PC-3 (cell line): ENCODE measurements around the gene CERS6. TPM values are rescaled to one million over a fixed set of nuclear protein-coding genes. Genes with fewer than 3 reads are reported as not detected.

ENCODE experiments used
- ATAC-seq: fragments of 200-7000 bp; cut with Tn5 transposase; 2 replicates; pipeline ENCODE4 v1.9.1; 2020; ENCODE audit warnings: mild to moderate bottlenecking, moderate library complexity
- BruUV-seq: library from RNA; stranded (reverse); fragments of 400-500 nt; replicated peaks from 2 replicates; lab custom pipeline; 2021; lab: Mats Ljungman, UMichigan
- CTCF ChIA-PET: fragments of 300-600 bp; sonication (Branson Sonifier 250); formaldehyde crosslinking; loops from one replicate; lab custom pipeline; 2022; ENCODE audit warnings: antibody characterized with exemption; lab: Charles Lee
- POLR2A ChIA-PET: fragments of 300-600 bp; sonication (Branson Sonifier 250); formaldehyde crosslinking; loops from one replicate; lab custom pipeline; 2022; ENCODE audit warnings: antibody characterized with exemption; ENCODE audit not compliant: unreplicated experiment; lab: Charles Lee
- DNase-seq: peaks from one replicate; pipeline ENCODE4 v3.0.0-alpha.2; 2015
- H2AFZ ChIP-seq: fragments of 300-600 bp; sonication (generic); 2 replicates; pipeline ENCODE4 v1.6.0; 2016; ENCODE audit warnings: antibody characterized with exemption, low read length
- H3F3A ChIP-seq: fragments of 300-600 bp; sonication (generic); one replicate; pipeline ENCODE4 v1.6.0; 2017; ENCODE audit warnings: antibody characterized with exemption, low read length, control low read depth, mild to moderate bottlenecking; ENCODE audit not compliant: unreplicated experiment
- H3K27ac ChIP-seq: fragments of 300-600 bp; sonication (generic); 2 replicates; pipeline ENCODE4 v1.5.1; 2016; ENCODE audit warnings: mild to moderate bottlenecking, low read length
- H3K27me3 ChIP-seq: fragments of 300-600 bp; sonication (generic); 2 replicates; pipeline ENCODE4 v1.6.1; 2016; ENCODE audit warnings: low read length, mixed read lengths
- H3K36me3 ChIP-seq: fragments of 300-600 bp; sonication (generic); 2 replicates; pipeline ENCODE4 v1.6.1; 2016; ENCODE audit warnings: low read depth, mixed run types, low read length, mixed read lengths
- H3K4me1 ChIP-seq: fragments of 300-600 bp; sonication (generic); 2 replicates; pipeline ENCODE4 v1.5.1; 2016; ENCODE audit warnings: low read length; ENCODE audit not compliant: insufficient read depth
- H3K4me2 ChIP-seq: fragments of 300-600 bp; sonication (generic); 2 replicates; pipeline ENCODE4 v1.6.0; 2016; ENCODE audit warnings: low read length
- H3K4me3 ChIP-seq: fragments of 300-600 bp; sonication (generic); 2 replicates; pipeline ENCODE4 v1.5.1; 2016; ENCODE audit warnings: mild to moderate bottlenecking, low read length, mixed read lengths
- H3K79me2 ChIP-seq: fragments of 300-600 bp; sonication (generic); 2 replicates; pipeline ENCODE4 v1.6.1; 2017; ENCODE audit warnings: low read length, mixed read lengths
- H3K9ac ChIP-seq: fragments of 300-600 bp; sonication (generic); 2 replicates; pipeline ENCODE4 v1.6.0; 2016; ENCODE audit warnings: mild to moderate bottlenecking, low read length
- H3K9me2 ChIP-seq: fragments of 300-600 bp; sonication (generic); replicated peaks from 2 replicates; pipeline ENCODE4 v1.6.1; 2016; ENCODE audit warnings: mixed run types, low read length, mixed read lengths
- H3K9me3 ChIP-seq: fragments of 300-600 bp; sonication (generic); 2 replicates; pipeline ENCODE4 v1.6.1; 2016; ENCODE audit warnings: low read length, mixed read lengths
- H4K20me1 ChIP-seq: fragments of 300-600 bp; sonication (generic); 2 replicates; pipeline ENCODE4 v1.6.1; 2016; ENCODE audit warnings: low read length, mixed read lengths
- EZH2 ChIP-seq: fragments of 300-600 bp; sonication (generic); IDR thresholded peaks from one replicate; pipeline ENCODE4 v1.6.1; 2017; ENCODE audit warnings: antibody characterized with exemption, mild to moderate bottlenecking, low read length; ENCODE audit not compliant: unreplicated experiment
- EZH2phosphoT487 ChIP-seq: fragments of 300-600 bp; sonication (generic); IDR thresholded peaks from 2 replicates; pipeline ENCODE4 v1.6.1; 2018; ENCODE audit warnings: mild to moderate bottlenecking, antibody characterized with exemption, low read length, borderline replicate concordance
- intact Hi-C: fragments of 100-400 bp; cut with micrococcal nuclease; formaldehyde crosslinking; loops from 2 replicates; pipeline ENCODE4 v1.9.0; 2023
- total RNA-seq: library from RNA; depleted of rRNA; stranded (reverse); fragments of >200 nt; gene quantifications from 2 replicates; pipeline ENCODE4 v1.2.3, GENCODE V29; 2014
- TF ChIP-seq, protein P1 (sequence below): fragments of 300-600 bp; sonication (generic); conservative IDR thresholded peaks from 2 replicates; pipeline ENCODE4 v1.5.1; 2017; ENCODE audit warnings: antibody characterized with exemption, low read depth, mild to moderate bottlenecking, low read length

CERS6 gene
- total RNA-seq, 1 experiment from 2014 or later: 24.2 TPM

DNA sequence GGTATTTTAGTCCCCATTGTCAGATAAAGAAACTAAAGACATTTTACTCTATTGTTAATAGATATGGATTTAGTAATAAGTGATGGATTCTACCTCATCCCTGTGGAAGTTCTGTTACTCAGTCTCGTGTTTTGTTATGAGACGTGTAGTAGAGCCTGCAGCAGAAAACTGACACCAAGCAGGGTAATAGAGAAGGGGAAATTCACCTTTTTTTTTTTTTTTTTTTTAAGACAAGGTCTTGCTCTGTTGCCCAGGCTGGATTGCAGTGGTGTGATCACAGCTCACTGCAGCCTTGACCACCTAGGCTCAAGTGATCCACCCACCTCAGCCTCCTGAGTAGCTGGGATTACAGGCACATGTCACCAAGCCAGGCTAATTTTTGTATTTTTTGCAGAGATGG, 164.5 kb downstream of the CERS6 start:
- DNase-seq: no peak
- no peak overlapping the region for H3K4me2 ChIP-seq
- H3K4me1 ChIP-seq: peaks cover 13% of the 10 kb centered on the region
- no peaks in the 10 kb centered on the region for H3F3A ChIP-seq
- ChIA-PET CTCF (no interaction called here), POLR2A (no interaction called here)
- no peak overlapping the region for H3K9ac ChIP-seq
- H2AFZ ChIP-seq: no peak overlapping the region
- no peak overlapping the region for H3K27ac ChIP-seq
- H3K9me3 ChIP-seq: no peaks in the 10 kb centered on the region
- H4K20me1 ChIP-seq: no peaks in the 10 kb centered on the region
- H3K4me3 ChIP-seq: no peak overlapping the region
- no peak for ATAC-seq
- TF ChIP-seq, protein P1, sequence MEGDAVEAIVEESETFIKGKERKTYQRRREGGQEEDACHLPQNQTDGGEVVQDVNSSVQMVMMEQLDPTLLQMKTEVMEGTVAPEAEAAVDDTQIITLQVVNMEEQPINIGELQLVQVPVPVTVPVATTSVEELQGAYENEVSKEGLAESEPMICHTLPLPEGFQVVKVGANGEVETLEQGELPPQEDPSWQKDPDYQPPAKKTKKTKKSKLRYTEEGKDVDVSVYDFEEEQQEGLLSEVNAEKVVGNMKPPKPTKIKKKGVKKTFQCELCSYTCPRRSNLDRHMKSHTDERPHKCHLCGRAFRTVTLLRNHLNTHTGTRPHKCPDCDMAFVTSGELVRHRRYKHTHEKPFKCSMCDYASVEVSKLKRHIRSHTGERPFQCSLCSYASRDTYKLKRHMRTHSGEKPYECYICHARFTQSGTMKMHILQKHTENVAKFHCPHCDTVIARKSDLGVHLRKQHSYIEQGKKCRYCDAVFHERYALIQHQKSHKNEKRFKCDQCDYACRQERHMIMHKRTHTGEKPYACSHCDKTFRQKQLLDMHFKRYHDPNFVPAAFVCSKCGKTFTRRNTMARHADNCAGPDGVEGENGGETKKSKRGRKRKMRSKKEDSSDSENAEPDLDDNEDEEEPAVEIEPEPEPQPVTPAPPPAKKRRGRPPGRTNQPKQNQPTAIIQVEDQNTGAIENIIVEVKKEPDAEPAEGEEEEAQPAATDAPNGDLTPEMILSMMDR: no peak
- TF ChIP-seq EZH2: no peak
- TF ChIP-seq EZH2phosphoT487: no peak
- no peaks in the 10 kb centered on the region for H3K9me2 ChIP-seq
- H3K36me3 ChIP-seq: no peaks in the 10 kb centered on the region
- intact Hi-C loops: no loop called here
- no peaks in the 10 kb centered on the region for H3K79me2 ChIP-seq
- no TSS peak for BruUV-seq
- H3K27me3 ChIP-seq: no peaks in the 10 kb centered on the region

DNA sequence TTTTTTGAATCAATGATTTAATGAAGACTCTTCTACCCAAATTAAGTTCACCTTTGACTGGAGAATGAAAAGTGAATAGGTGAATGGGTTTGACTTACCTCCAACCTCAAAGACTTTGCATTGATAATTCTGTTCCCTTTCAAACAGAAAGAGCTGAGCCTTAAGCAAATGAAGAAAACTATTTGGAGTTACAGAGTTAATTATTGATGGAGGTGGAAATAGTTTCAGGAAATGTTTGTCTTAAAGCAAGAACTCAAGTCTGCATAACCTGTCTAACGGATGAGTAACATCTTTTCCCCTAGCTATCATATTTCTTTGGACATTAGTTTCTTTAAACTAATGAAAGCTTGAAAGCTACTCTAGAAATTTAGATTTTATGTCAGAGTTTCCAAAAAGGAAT, 166.5 kb downstream of the CERS6 start:
- ATAC-seq (peak; percentile 24; the same call in 1 of the 2 replicates), DNase-seq (peak; percentile 62)
- no peak overlapping the region for H3K27ac ChIP-seq
- intact Hi-C loops: no loop called here
- H3K4me1 ChIP-seq: peaks cover 13% of the 10 kb centered on the region
- no peaks in the 10 kb centered on the region for H3F3A ChIP-seq
- CTCF ChIA-PET: interaction anchor here (0.7 kb wide), 1 partner anchor 152 kb away, joined by 3 read pairs; no protein-coding TSS in a partner anchor
- no peak overlapping the region for H3K9ac ChIP-seq
- no peaks in the 10 kb centered on the region for H3K36me3 ChIP-seq
- H3K79me2 ChIP-seq: no peaks in the 10 kb centered on the region
- H3K9me2 ChIP-seq: no peaks in the 10 kb centered on the region
- TF ChIP-seq EZH2phosphoT487 (no peak), EZH2 (no peak)
- TF ChIP-seq, protein P1: no peak
- H3K27me3 ChIP-seq: no peaks in the 10 kb centered on the region
- H3K4me3 ChIP-seq: peak overlapping the region; percentile 13; the same call in 1 of the 2 replicates
- peak overlapping the region; percentile 61 for H3K4me2 ChIP-seq
- H4K20me1 ChIP-seq: no peaks in the 10 kb centered on the region
- BruUV-seq: no TSS peak
- POLR2A ChIA-PET: no interaction called here
- no peak overlapping the region for H2AFZ ChIP-seq
- no peaks in the 10 kb centered on the region for H3K9me3 ChIP-seq

DNA sequence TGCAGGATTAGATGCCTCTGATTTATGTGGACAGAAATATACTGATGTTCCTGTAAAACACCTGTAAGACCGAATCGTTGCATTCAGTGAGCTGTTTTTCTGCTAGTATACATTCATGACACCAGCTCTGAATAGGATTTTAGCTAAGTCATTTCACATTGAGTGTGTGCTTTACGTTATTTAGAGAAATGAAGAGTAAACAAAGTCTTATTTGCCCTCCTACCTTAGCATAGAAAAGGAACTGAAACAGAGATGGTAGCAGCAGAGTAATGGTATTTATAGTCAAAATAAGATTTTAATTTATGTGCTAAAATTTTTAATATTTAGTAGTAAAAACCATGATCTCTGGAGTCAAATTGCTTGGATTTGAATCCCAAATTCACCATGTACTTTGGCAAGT, 168.0 kb downstream of the CERS6 start:
- TF ChIP-seq EZH2phosphoT487: no peak
- no peak for TF ChIP-seq EZH2
- TF ChIP-seq, protein P1: no peak
- ATAC-seq: no peak
- POLR2A ChIA-PET: no interaction called here

More for the DNA sequence above, 168.0 kb downstream of the CERS6 start:
- no TSS peak for BruUV-seq
- Histone ChIP-seq H3K9ac (no peak overlapping the region), H3K9me2 (no peaks in the 10 kb centered on the region), H3K27ac (no peak overlapping the region), H3F3A (no peaks in the 10 kb centered on the region), H3K4me2 (no peak overlapping the region), H3K27me3 (no peaks in the 10 kb centered on the region), H3K36me3 (no peaks in the 10 kb centered on the region), H3K4me1 (peaks cover 13% of the 10 kb centered on the region), H3K79me2 (no peaks in the 10 kb centered on the region), H3K4me3 (no peak overlapping the region), H2AFZ (no peak overlapping the region), H4K20me1 (no peaks in the 10 kb centered on the region), H3K9me3 (no peaks in the 10 kb centered on the region)
- no peak for DNase-seq
- intact Hi-C loops: no loop called here
- CTCF ChIA-PET: no interaction called here
